Measurements from ENCODE around the gene MAP7. TPM values are rescaled to one million over a fixed set of nuclear protein-coding genes. Genes with fewer than 3 reads are reported as not detected.
"Not testable (repeated sequence)": the region's sequence is repeated elsewhere in the genome, so short reads cannot be mapped to it uniquely, and the experiment has no call there.

The MAP7 gene
- total and polyA plus RNA-seq, 7 donors, result 1.2 to 33.5 (median 3.3) TPM

GRCh38 chr6:136403110-136403980 is 146.9 kb downstream of the MAP7 start:
- TF ChIP-seq POLR2AphosphoS5 (IDR thresholded peaks at IDR 0.05), result peak in 1 of 4 donors; percentile 8
- no peak for TF ChIP-seq POLR2A (IDR thresholded peaks at IDR 0.05)
- Histone ChIP-seq H3K4me1 (no peaks in the 10 kb centered on the region), H3K27me3 (no peaks in the 10 kb centered on the region), H3K27ac (no peak overlapping the region), H3K36me3 (no peaks in the 10 kb centered on the region), H3K9me3 (no peaks in the 10 kb centered on the region), H3K4me3 (no peak overlapping the region)
- intact Hi-C loops (cut with DNase I), result no loop called here
- no peak for DNase-seq
- WGBS, 2 donors, result 44 to 68% methylated on average over 6 of the region's 6 CpGs

GRCh38 chr6:136401749-136402148 is 148.5 kb downstream of the MAP7 start:
- Histone ChIP-seq H3K4me1 (no peaks in the 10 kb centered on the region), H3K4me3 (no peak overlapping the region), H3K9me3 (no peaks in the 10 kb centered on the region), H3K36me3 (no peaks in the 10 kb centered on the region), H3K27me3 (no peaks in the 10 kb centered on the region), H3K27ac (no peak overlapping the region)
- 90% methylated on average over 3 of the region's 3 CpGs for WGBS, 2 donors
- intact Hi-C loops (cut with DNase I), result no loop called here
- DNase-seq, result no peak
- TF ChIP-seq POLR2A (IDR thresholded peaks at IDR 0.05) (no peak), CTCF (IDR thresholded peaks at IDR 0.05) (no peak)

- intact Hi-C loops (cut with DNase I); H3K36me3 ChIP-seq; H3K4me3 ChIP-seq; H3K27me3 ChIP-seq; H3K4me1 ChIP-seq; H3K9me3 ChIP-seq; DNase-seq; H3K27ac ChIP-seq: not testable (repeated sequence)
- WGBS, 2 donors, result 94 to 97% methylated on average over 4 of the region's 4 CpGs
Observed at GRCh38 chr6:136401236-136401635, 149.0 kb downstream of the MAP7 start.

- H3K36me3 ChIP-seq, result no peaks in the 10 kb centered on the region
- H3K27ac ChIP-seq, result no peak overlapping the region
- TF ChIP-seq EP300 (IDR thresholded peaks at IDR 0.05) (no peak), CTCF (IDR thresholded peaks at IDR 0.05) (no peak), POLR2AphosphoS5 (IDR thresholded peaks at IDR 0.05) (no peak), POLR2A (IDR thresholded peaks at IDR 0.05) (no peak)
- H3K9me3 ChIP-seq, result no peaks in the 10 kb centered on the region
- DNase-seq, result no peak
- intact Hi-C loops (cut with DNase I), result no loop called here
- no peaks in the 10 kb centered on the region for H3K27me3 ChIP-seq
- H3K4me1 ChIP-seq, result no peaks in the 10 kb centered on the region
- H3K4me3 ChIP-seq, result no peak overlapping the region
- WGBS, 2 donors, result 83 to 85% methylated on average over 3 of the region's 3 CpGs
Observed at GRCh38 chr6:136398453-136398852, 151.8 kb downstream of the MAP7 start.

DNA sequence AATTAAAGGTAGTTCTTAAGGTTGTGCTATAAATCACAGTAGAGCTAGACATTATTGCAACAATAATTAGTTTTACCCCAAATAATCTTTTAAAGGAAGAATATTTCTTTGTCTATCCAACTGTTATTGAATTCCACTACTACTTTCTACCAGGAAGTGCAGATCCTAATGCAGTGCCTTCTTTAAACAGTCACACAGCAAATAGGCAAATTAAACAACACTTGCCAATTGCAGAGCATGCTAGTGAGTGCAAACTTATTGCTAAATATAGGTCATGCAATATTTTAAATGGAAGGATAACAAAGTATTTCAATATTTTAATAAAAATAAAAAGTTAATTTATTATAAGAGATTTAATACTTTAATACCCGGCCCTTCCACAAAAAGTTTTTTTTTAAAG is 153.3 kb downstream of the MAP7 start:
- no peaks in the 10 kb centered on the region for H3K4me1 ChIP-seq
- WGBS, 2 donors, result 96 to 97% methylated on average over 1 of the region's 1 CpG
- H3K27me3 ChIP-seq, result no peaks in the 10 kb centered on the region
- no peak overlapping the region for H3K4me3 ChIP-seq
- intact Hi-C loops (cut with DNase I), result no loop called here
- TF ChIP-seq POLR2A (IDR thresholded peaks at IDR 0.05) (no peak), POLR2AphosphoS5 (IDR thresholded peaks at IDR 0.05) (no peak), EP300 (IDR thresholded peaks at IDR 0.05) (no peak), CTCF (IDR thresholded peaks at IDR 0.05) (no peak)
- no peak overlapping the region for H3K27ac ChIP-seq
- DNase-seq, result no peak
- no peaks in the 10 kb centered on the region for H3K9me3 ChIP-seq
- H3K36me3 ChIP-seq, result no peaks in the 10 kb centered on the region

GRCh38 chr6:136390959-136391358 is 159.3 kb downstream of the MAP7 start:
- H3K36me3 ChIP-seq; intact Hi-C loops (cut with DNase I); H3K9me3 ChIP-seq; H3K4me3 ChIP-seq; H3K4me1 ChIP-seq; H3K27me3 ChIP-seq; H3K27ac ChIP-seq; DNase-seq: not testable (repeated sequence)
- 21 to 75% methylated on average over 1 of the region's 2 CpGs for WGBS, 2 donors
